PC-9 (cell line): ENCODE data around the gene AVL9. TPM values are rescaled to one million over a fixed set of nuclear protein-coding genes. Genes with fewer than 3 reads are reported as not detected.

Experiments used
- BruUV-seq: library from RNA; stranded (reverse); fragments of 400-500 nt; replicated peaks from 2 replicates; lab custom pipeline; 2021; lab: Mats Ljungman, UMichigan
- CTCF ChIA-PET: fragments of 300-600 bp; sonication (Branson Sonifier 250); formaldehyde crosslinking; loops from one replicate; lab custom pipeline; 2022; ENCODE audit warnings: antibody characterized with exemption; lab: Charles Lee
- POLR2A ChIA-PET: fragments of 300-600 bp; sonication (Branson Sonifier 250); formaldehyde crosslinking; loops from one replicate; lab custom pipeline; 2022; ENCODE audit warnings: antibody characterized with exemption; ENCODE audit not compliant: unreplicated experiment; lab: Charles Lee
- DNase-seq, 2 experiments: peaks; one replicate each; pipeline versions ENCODE4 v3.0.0 to v3.0.0-alpha.2; 2015 to 2022; ENCODE audit warnings: mixed read lengths in 1 of 2
- H2AFZ ChIP-seq: fragments of 200-600 bp; sonication (generic); 2 replicates; pipeline ENCODE4 v1.8.1; 2017; ENCODE audit warnings: antibody characterized with exemption
- H3F3A ChIP-seq: fragments of 200-600 bp; sonication (generic); 2 replicates; pipeline ENCODE4 v1.8.1; 2017; ENCODE audit warnings: antibody characterized with exemption, mild to moderate bottlenecking, low read depth; ENCODE audit not compliant: insufficient read depth
- H3K27ac ChIP-seq: fragments of 200-600 bp; sonication (generic); 2 replicates; pipeline ENCODE4 v1.6.1; 2016; ENCODE audit warnings: mixed run types
- H3K27me3 ChIP-seq: fragments of 200-600 bp; sonication (generic); 2 replicates; pipeline ENCODE4 v1.6.1; 2016; ENCODE audit warnings: low read depth, mixed run types; ENCODE audit not compliant: insufficient read depth
- H3K36me3 ChIP-seq: fragments of 200-600 bp; sonication (generic); 2 replicates; pipeline ENCODE4 v1.6.1; 2016; ENCODE audit warnings: low read depth, mixed run types
- H3K4me1 ChIP-seq: fragments of 200-600 bp; sonication (generic); replicated peaks from 2 replicates; pipeline ENCODE4 v1.6.1; 2016; ENCODE audit warnings: mixed run types; ENCODE audit not compliant: insufficient read depth
- H3K4me2 ChIP-seq: fragments of 200-600 bp; sonication (generic); 2 replicates; pipeline ENCODE4 v1.6.1; 2017; ENCODE audit warnings: mixed run types
- H3K4me3 ChIP-seq: fragments of 200-600 bp; sonication (generic); 2 replicates; pipeline ENCODE4 v1.6.1; 2016; ENCODE audit warnings: mixed run types
- H3K79me2 ChIP-seq: fragments of 200-600 bp; sonication (generic); 2 replicates; pipeline ENCODE4 v1.6.1; 2017; ENCODE audit warnings: low read depth, mixed run types
- H3K9me2 ChIP-seq: fragments of 200-600 bp; sonication (generic); 2 replicates; pipeline ENCODE4 v1.8.1; 2017; ENCODE audit warnings: mild to moderate bottlenecking; ENCODE audit not compliant: insufficient read depth
- H3K9me3 ChIP-seq: fragments of 200-600 bp; sonication (generic); 2 replicates; pipeline ENCODE4 v1.8.1; 2016; ENCODE audit warnings: low read depth; ENCODE audit not compliant: insufficient read depth
- H4K20me1 ChIP-seq: fragments of 200-600 bp; sonication (generic); 2 replicates; pipeline ENCODE4 v1.8.1; 2017; ENCODE audit not compliant: insufficient read depth
- CTCF ChIP-seq: fragments of 200-600 bp; sonication (generic); conservative IDR thresholded peaks from 2 replicates; pipeline ENCODE4 v1.6.1; 2017; ENCODE audit warnings: mixed run types, antibody characterized with exemption, mild to moderate bottlenecking, moderate library complexity
- EZH2 ChIP-seq: fragments of 200-600 bp; sonication (generic); IDR thresholded peaks from 2 replicates; pipeline ENCODE4 v1.8.0; 2017; ENCODE audit warnings: antibody characterized with exemption, low read depth
- intact Hi-C: fragments of 100-400 bp; cut with micrococcal nuclease; formaldehyde crosslinking; loops from one replicate; pipeline ENCODE4 v1.10.0; 2022; ENCODE audit not compliant: unreplicated experiment
- total RNA-seq: library from RNA; stranded (reverse); gene quantifications from 2 replicates; pipeline ENCODE4 v1.2.3, GENCODE V29; 2021

Gene AVL9
- total RNA-seq, 1 experiment from 2014 or later, result 57.1 TPM

DNA sequence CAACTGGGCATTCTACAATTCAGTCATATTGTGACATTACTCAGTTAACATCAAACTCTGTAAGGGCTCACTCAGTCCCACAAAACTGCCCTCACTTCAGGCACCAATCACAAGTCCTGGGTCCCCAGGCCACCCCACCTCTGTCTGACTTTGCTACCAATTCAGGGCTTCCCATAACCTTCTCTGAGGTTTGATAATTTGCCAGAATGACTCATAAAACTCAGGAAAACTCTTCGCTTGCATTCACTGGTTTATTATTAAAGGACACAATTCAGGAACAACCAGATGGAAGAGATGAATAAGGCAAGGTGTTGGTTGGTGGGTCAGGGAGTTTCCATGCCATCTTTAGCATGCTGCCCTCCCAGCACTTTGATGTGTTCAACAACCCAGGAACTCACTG lies 41.3 kb downstream of the AVL9 start:
- peaks cover 13% of the 10 kb centered on the region; the same call in 1 of the 2 replicates for H4K20me1 ChIP-seq
- H3K9me2 ChIP-seq, result no peaks in the 10 kb centered on the region
- no peak overlapping the region for H2AFZ ChIP-seq
- ChIA-PET CTCF (no interaction called here), POLR2A (no interaction called here)
- no peaks in the 10 kb centered on the region for H3K4me1 ChIP-seq
- intact Hi-C loops, result no loop called here
- H3K36me3 ChIP-seq, result peaks cover 6% of the 10 kb centered on the region; the same call in 1 of the 2 replicates
- H3K27me3 ChIP-seq, result no peaks in the 10 kb centered on the region
- H3K79me2 ChIP-seq, result peaks cover 43% of the 10 kb centered on the region
- TF ChIP-seq CTCF, result no peak
- TF ChIP-seq EZH2, result no peak
- BruUV-seq, result no TSS peak
- no peaks in the 10 kb centered on the region for H3K9me3 ChIP-seq
- H3K4me2 ChIP-seq, result no peak overlapping the region
- no peak overlapping the region for H3K4me3 ChIP-seq
- peaks cover 7% of the 10 kb centered on the region; the same call in 1 of the 2 replicates for H3F3A ChIP-seq
- H3K27ac ChIP-seq, result no peak overlapping the region
- peak; percentile 4 to 42 for DNase-seq

GRCh38 chr7:32537760-32538159 lies 42.5 kb downstream of the AVL9 start:
- H3K9me3 ChIP-seq, result no peaks in the 10 kb centered on the region
- H3K27me3 ChIP-seq, result no peaks in the 10 kb centered on the region
- H3K4me1 ChIP-seq, result no peaks in the 10 kb centered on the region
- DNase-seq, result no peak
- H3F3A ChIP-seq, result peaks cover 10% of the 10 kb centered on the region; the same call in 1 of the 2 replicates
- TF ChIP-seq EZH2 (no peak), CTCF (no peak)
- H3K4me3 ChIP-seq, result no peak overlapping the region
- no peak overlapping the region for H3K27ac ChIP-seq
- no peaks in the 10 kb centered on the region; the same call in 1 of the 2 replicates for H3K36me3 ChIP-seq
- no peak overlapping the region for H3K4me2 ChIP-seq
- intact Hi-C loops, result no loop called here
- peaks cover 41% of the 10 kb centered on the region for H3K79me2 ChIP-seq
- POLR2A ChIA-PET, result no interaction called here
- no peak overlapping the region for H2AFZ ChIP-seq
- BruUV-seq, result no TSS peak
- H3K9me2 ChIP-seq, result no peaks in the 10 kb centered on the region
- CTCF ChIA-PET, result no interaction called here
- H4K20me1 ChIP-seq, result peaks cover 14% of the 10 kb centered on the region; the same call in 1 of the 2 replicates

GRCh38 chr7:32539366-32539765 lies 44.1 kb downstream of the AVL9 start:
- ChIA-PET CTCF (no interaction called here), POLR2A (no interaction called here)
- Histone ChIP-seq H3K9me3 (no peaks in the 10 kb centered on the region), H3K4me1 (no peaks in the 10 kb centered on the region), H3K36me3 (peaks cover 11% of the 10 kb centered on the region), H3K4me2 (no peak overlapping the region), H3K9me2 (no peaks in the 10 kb centered on the region), H3K27ac (no peak overlapping the region), H3F3A (peaks cover 10% of the 10 kb centered on the region; the same call in 1 of the 2 replicates), H2AFZ (no peak overlapping the region), H3K27me3 (no peaks in the 10 kb centered on the region), H3K4me3 (no peak overlapping the region), H4K20me1 (peaks cover 22% of the 10 kb centered on the region; the same call in 1 of the 2 replicates), H3K79me2 (peaks cover 46% of the 10 kb centered on the region)
- intact Hi-C loops, result no loop called here
- BruUV-seq, result no TSS peak
- DNase-seq, result no peak
- TF ChIP-seq EZH2, result no peak
- no peak for TF ChIP-seq CTCF
